Caco-2 (cell line): Measurements from ENCODE around the gene ROBO1. TPM values are rescaled to one million over a fixed set of nuclear protein-coding genes. Genes with fewer than 3 reads are reported as not detected.

Source experiments
- BruUV-seq: library from RNA; stranded (reverse); fragments of 400-500 nt; replicated peaks from 2 replicates; lab custom pipeline; 2021; lab: Mats Ljungman, UMichigan
- CTCF ChIA-PET: fragments of 300-600 bp; sonication (Branson Sonifier 250); formaldehyde crosslinking; loops from one replicate; lab custom pipeline; 2022; ENCODE audit warnings: antibody characterized with exemption; lab: Charles Lee
- POLR2A ChIA-PET: fragments of 300-600 bp; sonication (Branson Sonifier 250); formaldehyde crosslinking; loops from one replicate; lab custom pipeline; 2022; ENCODE audit warnings: antibody characterized with exemption; lab: Charles Lee
- DNase-seq, 2 experiments: peaks; one replicate each; pipeline versions ENCODE4 v3.0.0 to v3.0.0-alpha.2; 2020 to 2022
- H3K27me3 ChIP-seq: replicated peaks from 2 replicates; pipeline ENCODE4 v1.6.0; 2011; ENCODE audit warnings: low read length; ENCODE audit not compliant: control insufficient read depth, insufficient read depth
- H3K36me3 ChIP-seq: 2 replicates; pipeline ENCODE4 v1.5.1; 2011; ENCODE audit warnings: low read length; ENCODE audit not compliant: control insufficient read depth, insufficient read depth
- H3K4me1 ChIP-seq: fragments of 250-450 bp; sonication (Bioruptor Pico); 2 replicates; pipeline ENCODE4 v1.5.1; 2020; ENCODE audit warnings: mild to moderate bottlenecking
- H3K4me3 ChIP-seq: 2 replicates; pipeline ENCODE4 v1.5.1; 2011; ENCODE audit warnings: low read depth, mild to moderate bottlenecking, control low read depth, low read length
- H3K9me3 ChIP-seq: fragments of 250-450 bp; sonication (Bioruptor Pico); 2 replicates; pipeline ENCODE4 v1.5.1; 2020; ENCODE audit warnings: mild to moderate bottlenecking, moderate library complexity
- H3K27ac Mint-ChIP-seq: one replicate; pipeline ENCODE4 v1.8.0; 2022; ENCODE audit warnings: mixed read lengths; ENCODE audit not compliant: unreplicated experiment
- H3K27me3 Mint-ChIP-seq: one replicate; pipeline ENCODE4 v1.8.0; 2022; ENCODE audit warnings: mixed read lengths; ENCODE audit not compliant: insufficient read depth, unreplicated experiment
- H3K36me3 Mint-ChIP-seq: one replicate; pipeline ENCODE4 v1.8.0; 2022; ENCODE audit warnings: mild to moderate bottlenecking, mixed read lengths; ENCODE audit not compliant: insufficient read depth, unreplicated experiment
- H3K4me1 Mint-ChIP-seq: one replicate; pipeline ENCODE4 v1.8.0; 2022; ENCODE audit warnings: low read depth, mixed read lengths; ENCODE audit not compliant: unreplicated experiment
- H3K4me3 Mint-ChIP-seq: one replicate; pipeline ENCODE4 v1.8.0; 2022; ENCODE audit warnings: mild to moderate bottlenecking, moderate library complexity, mixed read lengths; ENCODE audit not compliant: unreplicated experiment
- H3K9me3 Mint-ChIP-seq: one replicate; pipeline ENCODE4 v1.8.0; 2022; ENCODE audit warnings: mixed read lengths; ENCODE audit not compliant: unreplicated experiment
- CTCF ChIP-seq, 2 experiments: fragments of 200-600 bp in 1 of 2; IDR thresholded peaks; 1 replicate in 1 of 2; 2 replicates in 1 of 2; pipeline versions ENCODE4 v1.5.1 to v1.8.0; 2011 to 2022; ENCODE audit warnings: antibody characterized with exemption in 1 of 2, control low read depth in 1 of 2, inconsistent platforms in 1 of 2, low read depth in 1 of 2, low read length in 1 of 2, mild to moderate bottlenecking in 1 of 2, moderate library complexity in 1 of 2; ENCODE audit not compliant: insufficient read depth in 1 of 2, severe bottlenecking in 1 of 2, unreplicated experiment in 1 of 2
- intact Hi-C: fragments of 100-400 bp; cut with micrococcal nuclease; formaldehyde crosslinking; loops from one replicate; pipeline ENCODE4 v1.10.0; 2022; ENCODE audit not compliant: unreplicated experiment
- total RNA-seq: library from RNA; stranded (reverse); gene quantifications from 2 replicates; pipeline ENCODE4 v1.2.3, GENCODE V29; 2022

ROBO1 gene
- total RNA-seq, 1 experiment from 2014 or later, result 1.8 TPM

- Mint-ChIP-seq H3K27ac (no peak overlapping the region), H3K9me3 (no peaks in the 10 kb centered on the region), H3K27me3 (no peaks in the 10 kb centered on the region), H3K4me3 (no peak overlapping the region), H3K36me3 (no peaks in the 10 kb centered on the region), H3K4me1 (no peaks in the 10 kb centered on the region)
- ChIA-PET POLR2A (no interaction called here), CTCF (no interaction called here)
- intact Hi-C loops, result no loop called here
- no peaks in the 10 kb centered on the region for H3K4me1 ChIP-seq
- no peaks in the 10 kb centered on the region for H3K36me3 ChIP-seq
- H3K9me3 ChIP-seq, result no peaks in the 10 kb centered on the region
- BruUV-seq, result no TSS peak
- no peak overlapping the region for H3K4me3 ChIP-seq
- no peak for DNase-seq
- TF ChIP-seq CTCF (IDR thresholded peaks at IDR 0.05; ENCODE audit: insufficient read depth in 1 of 2, low read depth in 1 of 2, low read length in 1 of 2, severe bottlenecking in 1 of 2, unreplicated experiment in 1 of 2), result no peak
- H3K27me3 ChIP-seq, result no peaks in the 10 kb centered on the region
Measured at GRCh38 chr3:79317551-79318518, 450.0 kb downstream of the ROBO1 start.

DNA sequence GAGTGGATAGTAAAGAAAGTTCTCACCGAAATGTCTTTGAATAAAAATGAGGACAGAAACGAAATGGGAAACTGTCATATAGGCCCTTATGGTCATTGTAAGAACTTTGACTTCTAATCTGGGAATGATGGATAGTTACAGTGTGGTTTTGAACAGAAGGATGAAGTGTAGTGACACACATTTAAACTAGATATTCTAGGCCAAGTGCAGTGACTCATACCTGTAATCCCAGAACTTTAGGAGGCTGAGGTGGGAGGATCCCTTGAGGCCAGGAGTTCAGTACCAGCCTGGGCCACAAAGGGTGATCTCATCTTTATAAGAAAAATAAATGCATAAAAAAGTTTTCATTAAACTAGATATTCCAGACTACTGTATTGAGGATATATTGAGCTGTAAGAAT is 452.8 kb downstream of the ROBO1 start:
- no peak overlapping the region for H3K4me3 Mint-ChIP-seq
- BruUV-seq, result no TSS peak
- no peaks in the 10 kb centered on the region for H3K27me3 Mint-ChIP-seq
- DNase-seq, result no peak
- no peak overlapping the region for H3K27ac Mint-ChIP-seq
- no peak for TF ChIP-seq CTCF (IDR thresholded peaks at IDR 0.05; ENCODE audit: insufficient read depth in 1 of 2, low read depth in 1 of 2, low read length in 1 of 2, severe bottlenecking in 1 of 2, unreplicated experiment in 1 of 2)
- Histone ChIP-seq H3K4me3 (no peak overlapping the region), H3K9me3 (no peaks in the 10 kb centered on the region), H3K4me1 (no peaks in the 10 kb centered on the region), H3K36me3 (no peaks in the 10 kb centered on the region), H3K27me3 (no peaks in the 10 kb centered on the region)
- intact Hi-C loops, result no loop called here
- POLR2A ChIA-PET, result no interaction called here
- no peaks in the 10 kb centered on the region for H3K9me3 Mint-ChIP-seq
- no peaks in the 10 kb centered on the region for H3K4me1 Mint-ChIP-seq
- CTCF ChIA-PET, result no interaction called here
- no peaks in the 10 kb centered on the region for H3K36me3 Mint-ChIP-seq

DNA sequence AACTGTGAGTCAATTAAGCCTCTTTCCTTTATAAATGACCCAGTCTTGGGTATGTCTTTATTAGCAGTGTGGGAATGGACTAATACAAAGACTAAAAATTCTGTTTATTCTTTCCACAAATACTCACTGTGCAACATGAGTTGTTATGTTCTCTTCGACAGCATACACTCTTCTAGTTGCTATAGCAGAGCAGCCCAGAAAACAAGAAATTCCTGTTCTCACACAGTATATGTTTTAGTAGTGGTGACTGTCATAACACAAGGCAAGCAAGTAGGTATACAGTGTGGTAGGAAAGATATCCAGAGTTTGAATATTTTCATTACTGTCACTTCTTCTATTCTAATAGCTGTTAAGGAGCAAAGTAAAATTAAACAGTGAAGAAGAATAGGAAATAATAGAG is 453.3 kb downstream of the ROBO1 start:
- Mint-ChIP-seq H3K36me3 (no peaks in the 10 kb centered on the region), H3K9me3 (no peaks in the 10 kb centered on the region), H3K4me3 (no peak overlapping the region), H3K27me3 (no peaks in the 10 kb centered on the region), H3K27ac (no peak overlapping the region), H3K4me1 (no peaks in the 10 kb centered on the region)
- intact Hi-C loops, result no loop called here
- no peak for DNase-seq
- CTCF ChIA-PET, result no interaction called here
- no peaks in the 10 kb centered on the region for H3K36me3 ChIP-seq
- no peaks in the 10 kb centered on the region for H3K4me1 ChIP-seq
- H3K4me3 ChIP-seq, result no peak overlapping the region
- H3K27me3 ChIP-seq, result no peaks in the 10 kb centered on the region
- no peak for TF ChIP-seq CTCF (IDR thresholded peaks at IDR 0.05; ENCODE audit: insufficient read depth in 1 of 2, low read depth in 1 of 2, low read length in 1 of 2, severe bottlenecking in 1 of 2, unreplicated experiment in 1 of 2)
- no peaks in the 10 kb centered on the region for H3K9me3 ChIP-seq
- BruUV-seq, result no TSS peak
- POLR2A ChIA-PET, result no interaction called here
